HuH-7 (cell line): Measurements from ENCODE around the gene KRT39.

Experiments
- DNase-seq: peaks from one replicate; pipeline ENCODE4 v3.0.0; 2011; ENCODE audit warnings: low spot score

KRT39 gene

GRCh38 chr17:40980596-40980995, 13.8 kb upstream of the KRT39 start:
- no peak for DNase-seq

- DNase-seq: no peak
These were observed 13.4 kb upstream of the KRT39 start for GRCh38 chr17:40980117-40980516.

GRCh38 chr17:40978575-40979151, 11.9 kb upstream of the KRT39 start:
- no peak for DNase-seq

- no peak for DNase-seq
These were observed 8.8 kb upstream of the KRT39 start for GRCh38 chr17:40975516-40975915.

- DNase-seq: no peak
These were observed 7.6 kb upstream of the KRT39 start for GRCh38 chr17:40974366-40974765.

GRCh38 chr17:40967582-40967981, 834 bp upstream of the KRT39 start:
- no peak for DNase-seq

- no peak for DNase-seq
These were observed 2.9 kb downstream of the KRT39 start for GRCh38 chr17:40963838-40964237.

GRCh38 chr17:40962059-40962561, 4.6 kb downstream of the KRT39 start:
- no peak for DNase-seq

- no peak for DNase-seq
These were observed 5.2 kb downstream of the KRT39 start for GRCh38 chr17:40961591-40961990.

GRCh38 chr17:40960144-40960543, 6.6 kb downstream of the KRT39 start:
- no peak for DNase-seq

- DNase-seq: no peak
These were observed 8.4 kb downstream of the KRT39 start for GRCh38 chr17:40958086-40958953.

- DNase-seq: peak; percentile 51
These were observed 10.1 kb downstream of the KRT39 start for GRCh38 chr17:40956401-40957254.

GRCh38 chr17:40953881-40954280, 12.9 kb downstream of the KRT39 start:
- DNase-seq: no peak

GRCh38 chr17:40952661-40953060, 14.1 kb downstream of the KRT39 start:
- DNase-seq: no peak

- no peak for DNase-seq
These were observed 14.6 kb downstream of the KRT39 start for GRCh38 chr17:40952154-40952553.

GRCh38 chr17:40951011-40951622, 15.6 kb downstream of the KRT39 start:
- DNase-seq: no peak

GRCh38 chr17:40950176-40950575, 16.6 kb downstream of the KRT39 start:
- DNase-seq: no peak

GRCh38 chr17:40949418-40949817, 17.3 kb downstream of the KRT39 start:
- no peak for DNase-seq

- DNase-seq: no peak
These were observed 18.8 kb downstream of the KRT39 start for GRCh38 chr17:40947929-40948328.

GRCh38 chr17:40945414-40945813, 21.3 kb downstream of the KRT39 start:
- no peak for DNase-seq

- no peak for DNase-seq
These were observed 22.2 kb downstream of the KRT39 start for GRCh38 chr17:40944531-40944930.

- DNase-seq: no peak
These were observed 24.2 kb downstream of the KRT39 start for GRCh38 chr17:40942553-40942952.
